Activated CD4-positive, alpha-beta T cell treated with anti-CD3 and anti-CD28 coated beads for 36 hours (primary cell): Measurements from ENCODE around the gene HIGD1B. TPM values are rescaled to one million over a fixed set of nuclear protein-coding genes. Genes with fewer than 3 reads are reported as not detected.

ENCODE experiments used
- ATAC-seq: fragments of 200-7000 bp; cut with Tn5 transposase; one replicate; pipeline ENCODE4 v1.10.0; 2021; ENCODE audit warnings: mild to moderate bottlenecking, moderate library complexity
- CTCF ChIA-PET: fragments of 350-600 bp; sonication (Branson Sonifier 250); formaldehyde crosslinking; loops from one replicate; lab custom pipeline; 2021; ENCODE audit warnings: antibody characterized with exemption; lab: Charles Lee
- POLR2A ChIA-PET: fragments of 350-600 bp; sonication (Branson Sonifier 250); formaldehyde crosslinking; loops from one replicate; lab custom pipeline; 2021; ENCODE audit warnings: antibody characterized with exemption, inconsistent platforms; lab: Charles Lee
- DNase-seq: peaks from one replicate; pipeline ENCODE4 v3.0.0-alpha.2; 2020
- H3K27ac Mint-ChIP-seq: one replicate; pipeline ENCODE4 v1.8.0; 2021; ENCODE audit warnings: mixed read lengths
- H3K27me3 Mint-ChIP-seq: one replicate; pipeline ENCODE4 v1.8.0; 2021; ENCODE audit warnings: mixed read lengths
- H3K36me3 Mint-ChIP-seq: one replicate; pipeline ENCODE4 v1.8.0; 2021; ENCODE audit warnings: low read depth, mixed read lengths
- H3K4me1 Mint-ChIP-seq: one replicate; pipeline ENCODE4 v1.8.0; 2021; ENCODE audit warnings: mixed read lengths
- H3K4me3 Mint-ChIP-seq: one replicate; pipeline ENCODE4 v1.8.0; 2021; ENCODE audit warnings: mild to moderate bottlenecking, moderate library complexity, mixed read lengths
- H3K9me3 Mint-ChIP-seq: one replicate; pipeline ENCODE4 v1.8.0; 2021; ENCODE audit warnings: low read depth, mixed read lengths
- intact Hi-C, 2 experiments: fragments of 100-400 bp; cut with DNase I in 1 of 2; cut with micrococcal nuclease in 1 of 2; formaldehyde crosslinking; loops; one replicate each; pipeline versions ENCODE4 v1.14.2 to v1.15.1; 2022 to 2024; cut with DNase I, micrococcal nuclease
- total RNA-seq, 2 experiments: library from RNA; stranded (reverse); gene quantifications; one replicate each; pipeline ENCODE4 v1.2.3, GENCODE V29; 2021

HIGD1B gene
- total RNA-seq, 2 experiments from 2014 or later: not detected

- intact Hi-C loops: loop anchor here (1.0 to 10.0 kb wide), 16 partner anchors 48 to 684 kb away; partner anchors contain the start of genes NMT1 (in 2 of the 2), ACBD4 (in 1 of the 2), C1QL1 (in 1 of the 2) and CCDC43 (in 1 of the 2)
Measured at GRCh38 chr17:44899074-44899782, 51.5 kb downstream of the HIGD1B start, which contains the start of gene EFTUD2. Gene EFTUD2 (minus strand): TSS chr17:44899445. CDS start chr17:44894521, 4,924 bp downstream.

More at GRCh38 chr17:44899074-44899782, 51.5 kb downstream of the HIGD1B start, which contains the start of gene EFTUD2:
- CTCF ChIA-PET: interaction anchor here (0.7 to 2.4 kb wide), 11 partner anchors 12 to 342 kb away, joined by 3 to 7 read pairs (median 3); partner anchors contain the start of genes ACBD4 and FZD2
- POLR2A ChIA-PET: interaction anchor here (0.5 to 1.3 kb wide), 4 partner anchors 21 to 249 kb away, joined by 3 to 4 read pairs (median 3); partner anchors contain the start of gene HEXIM1
- H3K27ac Mint-ChIP-seq: peak within 1 kb of the TSS; percentile 98
- ATAC-seq: peak; percentile 94
- DNase-seq: peak; percentile 95
- H3K4me3 Mint-ChIP-seq: peak within 1 kb of the TSS; percentile 98
- peaks cover 17% of the 10 kb centered on the region for H3K36me3 Mint-ChIP-seq
- H3K27me3 Mint-ChIP-seq: no peaks in the 10 kb centered on the region
- H3K9me3 Mint-ChIP-seq: no peaks in the 10 kb centered on the region
- peaks cover 26% of the 10 kb centered on the region for H3K4me1 Mint-ChIP-seq

Other genes starting within 250 kb of the HIGD1B start
- gene MEIOC, start 191.4 kb upstream of the HIGD1B start, total RNA-seq: under 1 TPM; 0.18 to 0.53 TPM
- gene CCDC43, start 158.1 kb upstream of the HIGD1B start, total RNA-seq: 10 to 100 TPM; 31.8 to 33.7 TPM
- 10 to 100 TPM; 23.5 to 26.4 TPM for gene DBF4B, start 139.2 kb upstream of the HIGD1B start, total RNA-seq
- under 1 TPM; 0.19 to 0.55 TPM for gene ADAM11, start 88.9 kb upstream of the HIGD1B start, total RNA-seq
- gene GJC1, start 17.6 kb upstream of the HIGD1B start, total RNA-seq: 1 to 10 TPM; 3.3 to 3.7 TPM
- 100 to 1,000 TPM; 175 to 203 TPM for gene EFTUD2, start 51.6 kb downstream of the HIGD1B start, total RNA-seq
- gene GFAP, start 67.6 kb downstream of the HIGD1B start, total RNA-seq: not detected
- gene KIF18B, start 99.9 kb downstream of the HIGD1B start, total RNA-seq: 10 to 100 TPM; 38.9 to 48.7 TPM
- under 1 TPM; 0.37 to 0.83 TPM for gene C1QL1, start 120.4 kb downstream of the HIGD1B start, total RNA-seq
- gene DCAKD, start 203.7 kb downstream of the HIGD1B start, total RNA-seq: 10 to 100 TPM; 34.8 to 36.2 TPM
- 100 to 1,000 TPM; 170 to 175 TPM for gene NMT1, start 213.4 kb downstream of the HIGD1B start, total RNA-seq